H7 (cell line): ENCODE results near the gene RPL19. TPM values are rescaled to one million over a fixed set of nuclear protein-coding genes. Genes with fewer than 3 reads are reported as not detected.

Source experiments
- DNase-seq: peaks from one replicate; pipeline ENCODE4 v3.0.0; 2012
- H3K27me3 ChIP-seq: 2 replicates; pipeline ENCODE4 v1.6.0; 2011; ENCODE audit warnings: mild to moderate bottlenecking, low read length; ENCODE audit not compliant: control insufficient read depth, insufficient read depth
- H3K36me3 ChIP-seq: replicated peaks from 2 replicates; pipeline ENCODE4 v1.5.1; 2011; ENCODE audit warnings: low read length; ENCODE audit not compliant: control insufficient read depth, insufficient read depth
- H3K4me3 ChIP-seq: 2 replicates; pipeline ENCODE4 v1.5.1; 2011; ENCODE audit warnings: low read depth, mild to moderate bottlenecking, control low read depth, low read length, moderate library complexity; ENCODE audit not compliant: insufficient read depth
- total RNA-seq: library from RNA; depleted of rRNA; stranded (reverse); fragments of >200 nt; shearing (Covaris generic); gene quantifications from 2 replicates; pipeline ENCODE4 v1.2.3, GENCODE V29; 2014

RPL19 gene
- total RNA-seq, 1 experiment from 2014 or later = 2,113 TPM

DNA sequence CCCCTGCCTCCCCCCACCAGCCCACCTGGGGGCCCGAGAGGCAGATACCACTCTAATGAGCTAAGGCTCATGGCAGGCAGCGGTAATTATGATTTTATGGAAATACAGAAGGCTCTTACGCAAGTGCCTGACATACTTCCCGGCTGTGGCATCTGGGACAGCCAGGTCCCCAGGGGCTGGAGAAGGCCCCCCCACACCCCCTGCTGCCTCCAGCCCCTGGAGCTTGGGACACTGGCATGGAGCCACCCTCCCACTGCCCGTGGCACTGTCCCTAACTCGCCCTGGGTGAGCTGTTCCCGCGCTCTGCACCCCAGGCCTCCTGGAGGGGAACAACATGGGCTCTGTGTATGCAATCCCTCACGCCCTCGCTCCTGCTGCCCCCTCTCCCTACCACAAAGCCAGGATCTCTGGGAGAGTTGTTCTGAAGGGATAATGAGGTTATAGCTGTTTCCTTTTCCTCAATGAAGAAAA is 31.0 kb downstream of the RPL19 start:
- Histone ChIP-seq H3K36me3 (no peaks in the 10 kb centered on the region), H3K4me3 (no peak overlapping the region), H3K27me3 (peaks cover 7% of the 10 kb centered on the region; the same call in 1 of the 2 replicates)
- DNase-seq = peak; percentile 61

DNA sequence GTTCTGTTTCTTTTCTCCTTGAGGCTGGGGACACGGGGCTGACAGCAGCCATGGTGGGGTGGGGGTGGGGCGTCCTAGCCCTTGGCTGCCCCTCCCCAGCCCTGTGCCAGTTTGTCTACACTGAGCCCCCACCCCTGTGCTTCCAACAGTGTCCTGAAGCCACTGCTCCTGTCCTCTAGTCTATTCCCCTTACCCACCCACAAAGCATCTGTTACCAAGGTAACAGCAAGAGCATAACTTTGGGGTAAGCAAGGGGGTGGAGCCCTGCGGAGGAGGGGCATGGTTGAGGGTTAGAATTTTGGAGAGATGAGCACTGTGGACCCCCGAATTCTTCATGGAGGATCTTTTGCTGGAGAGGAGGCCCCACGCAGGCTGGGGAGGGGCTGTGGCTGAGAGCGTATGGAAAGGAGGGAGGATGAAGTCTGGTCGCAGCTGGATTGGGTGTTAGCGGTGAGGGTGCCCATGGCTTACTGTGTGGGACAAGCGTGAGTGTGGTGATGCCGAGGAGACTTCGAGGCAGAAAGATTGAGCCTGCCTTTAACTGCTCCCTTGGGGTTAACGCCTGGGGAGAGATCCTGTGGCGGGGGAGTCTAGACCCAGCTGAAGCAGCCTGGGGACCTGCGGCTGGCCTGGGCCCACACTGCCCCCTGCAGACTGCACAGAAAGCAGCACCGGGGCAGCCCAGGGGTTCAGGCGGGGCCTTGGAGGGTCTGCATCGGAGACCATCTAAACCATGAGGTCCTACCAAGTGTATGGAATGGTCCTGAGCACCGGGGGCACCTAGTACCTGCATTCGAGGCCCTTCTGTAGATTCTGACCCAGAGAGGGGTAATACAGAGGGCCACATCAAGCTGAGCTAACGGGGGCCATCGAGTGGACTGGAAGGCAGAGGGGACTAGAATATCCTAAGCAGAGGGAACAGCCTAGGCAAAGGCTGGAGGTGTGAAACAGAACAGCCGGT is 31.8 kb downstream of the RPL19 start:
- no peaks in the 10 kb centered on the region for H3K36me3 ChIP-seq
- H3K27me3 ChIP-seq = 0 out of 2 replicates have a peak, but pooled peaks cover 4% of the 10 kb centered on the region
- peak overlapping the region; percentile 26; the same call in 1 of the 2 replicates for H3K4me3 ChIP-seq
- DNase-seq = peak; percentile 94

- no peaks in the 10 kb centered on the region for H3K36me3 ChIP-seq
- DNase-seq = peak; percentile 93
- H3K27me3 ChIP-seq = 0 out of 2 replicates have a peak, but pooled peaks cover 2% of the 10 kb centered on the region
- no peak overlapping the region for H3K4me3 ChIP-seq
Measured at GRCh38 chr17:39235555-39236449, 35.7 kb downstream of the RPL19 start.

- Histone ChIP-seq H3K36me3 (no peaks in the 10 kb centered on the region), H3K4me3 (no peak overlapping the region), H3K27me3 (0 out of 2 replicates have a peak, but pooled peaks cover 2% of the 10 kb centered on the region)
- DNase-seq = no peak
Measured at GRCh38 chr17:39236450-39236927, 36.4 kb downstream of the RPL19 start.

GRCh38 chr17:39236981-39237441 is 36.9 kb downstream of the RPL19 start:
- H3K36me3 ChIP-seq = no peaks in the 10 kb centered on the region
- no peak overlapping the region for H3K4me3 ChIP-seq
- H3K27me3 ChIP-seq = no peaks in the 10 kb centered on the region
- DNase-seq = no peak

DNA sequence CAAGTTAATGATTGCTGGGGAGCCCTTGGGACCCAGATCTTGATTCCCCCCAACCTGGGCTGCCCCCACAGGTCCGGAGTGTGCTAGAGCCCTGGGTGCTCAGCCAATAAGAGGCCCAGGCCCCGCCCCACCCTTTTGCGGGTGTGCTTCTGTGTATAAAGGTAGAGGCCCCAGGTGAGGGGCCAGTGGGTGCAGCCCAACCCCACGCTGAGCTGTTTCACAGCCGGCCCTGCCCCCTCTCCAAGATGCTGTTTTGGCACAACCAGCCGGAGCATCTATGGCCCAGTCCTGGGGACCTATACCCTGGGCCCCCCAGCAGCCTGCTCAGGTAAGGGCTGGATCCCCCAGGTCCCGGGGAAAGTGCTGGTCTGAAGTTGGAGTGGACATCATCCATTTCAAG is 37.5 kb downstream of the RPL19 start:
- no peaks in the 10 kb centered on the region for H3K27me3 ChIP-seq
- no peaks in the 10 kb centered on the region for H3K36me3 ChIP-seq
- H3K4me3 ChIP-seq = no peak overlapping the region
- DNase-seq = no peak

- Histone ChIP-seq H3K36me3 (no peaks in the 10 kb centered on the region), H3K4me3 (no peak overlapping the region), H3K27me3 (no peaks in the 10 kb centered on the region)
- peak; percentile 42 for DNase-seq
Measured at GRCh38 chr17:39238311-39238972, 38.4 kb downstream of the RPL19 start.

DNA sequence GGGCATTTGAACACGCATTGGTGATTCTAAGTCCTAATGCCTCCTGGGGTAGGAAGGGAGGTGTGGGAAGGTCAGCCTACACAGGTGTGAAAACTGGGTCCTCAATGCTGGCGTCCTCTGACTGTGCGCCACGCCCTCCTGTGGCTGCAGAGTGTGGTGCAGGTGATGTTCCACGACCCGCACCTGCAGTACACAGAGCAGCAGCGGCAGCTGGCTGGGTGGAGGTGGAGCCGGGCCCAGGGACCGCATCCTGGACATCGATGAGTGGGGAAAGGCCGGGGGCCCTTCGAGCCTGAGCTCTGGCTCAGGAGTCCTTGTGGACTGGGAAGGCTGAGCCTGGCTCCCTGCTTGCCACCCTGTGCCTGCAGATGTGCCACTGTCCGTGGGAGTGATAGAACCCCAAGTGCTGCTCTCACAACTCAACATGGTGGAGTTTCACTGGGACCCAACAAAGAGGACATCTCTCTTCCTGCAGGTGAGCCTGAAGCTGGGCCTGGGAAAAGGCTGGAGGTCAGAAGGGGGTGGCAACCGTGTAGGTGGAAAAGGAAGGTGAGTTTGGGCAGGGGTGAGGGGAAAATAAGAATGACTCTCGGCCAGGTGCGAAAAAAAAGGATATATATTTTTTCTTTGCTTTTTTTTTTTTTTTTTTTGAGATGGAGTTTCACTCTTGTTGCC is 39.7 kb downstream of the RPL19 start:
- Histone ChIP-seq H3K4me3 (no peak overlapping the region), H3K27me3 (no peaks in the 10 kb centered on the region), H3K36me3 (no peaks in the 10 kb centered on the region)
- peak; percentile 94 for DNase-seq

GRCh38 chr17:39240631-39241030 is 40.5 kb downstream of the RPL19 start:
- DNase-seq = no peak
- Histone ChIP-seq H3K36me3 (no peaks in the 10 kb centered on the region), H3K27me3 (no peaks in the 10 kb centered on the region), H3K4me3 (no peak overlapping the region)

DNA sequence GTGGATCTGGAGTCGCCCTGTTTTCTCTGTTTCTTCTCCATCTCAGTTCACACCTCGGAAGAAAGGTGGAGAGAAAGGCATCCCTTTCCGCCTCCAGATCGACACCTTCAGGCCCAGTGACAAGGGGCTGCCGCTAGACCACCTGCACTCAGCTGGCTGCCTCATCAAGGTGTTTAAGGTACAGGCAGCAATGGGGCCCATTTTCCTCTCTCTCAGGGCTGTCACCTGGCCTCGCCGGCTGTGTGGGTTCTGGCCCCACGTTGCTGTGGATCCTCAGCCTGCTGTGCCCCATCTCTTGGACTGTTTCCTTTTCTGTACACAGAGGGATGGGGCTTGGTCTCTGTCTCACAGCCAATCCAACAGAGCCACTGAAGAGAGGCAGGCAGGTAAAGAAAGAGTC is 43.1 kb downstream of the RPL19 start:
- H3K27me3 ChIP-seq = no peaks in the 10 kb centered on the region
- H3K36me3 ChIP-seq = no peaks in the 10 kb centered on the region
- DNase-seq = no peak
- no peak overlapping the region for H3K4me3 ChIP-seq

DNA sequence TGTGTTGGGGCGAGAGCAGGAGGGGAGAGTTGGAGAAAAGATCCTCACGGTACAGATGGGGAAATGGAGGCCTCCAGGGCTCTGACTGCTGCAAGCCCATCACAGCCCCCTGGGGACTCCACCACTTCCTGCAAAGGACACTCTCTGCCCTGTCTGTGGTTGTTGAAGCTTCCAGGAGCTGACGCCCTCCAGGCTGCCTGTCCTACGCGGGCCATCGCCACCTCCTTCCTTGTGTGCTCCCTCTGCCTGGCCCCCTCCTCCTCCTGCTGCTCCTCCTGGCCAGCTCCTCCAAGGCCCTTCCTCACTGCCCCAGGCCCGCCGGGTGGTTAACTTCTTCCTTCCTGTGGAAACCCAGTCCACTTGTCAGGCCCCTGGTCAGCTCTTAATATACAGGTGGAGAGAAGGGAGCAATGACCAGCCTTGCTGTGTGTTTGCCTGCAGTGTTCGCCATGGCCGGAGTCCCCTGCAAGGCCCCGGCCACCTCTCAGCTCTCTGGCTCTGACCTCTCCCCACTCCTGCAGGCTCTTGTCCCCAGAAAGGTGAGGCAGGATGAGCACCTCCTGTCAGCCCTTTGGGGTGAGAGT is 44.0 kb downstream of the RPL19 start:
- Histone ChIP-seq H3K27me3 (no peaks in the 10 kb centered on the region), H3K4me3 (no peak overlapping the region), H3K36me3 (no peaks in the 10 kb centered on the region)
- peak; percentile 37 for DNase-seq

DNA sequence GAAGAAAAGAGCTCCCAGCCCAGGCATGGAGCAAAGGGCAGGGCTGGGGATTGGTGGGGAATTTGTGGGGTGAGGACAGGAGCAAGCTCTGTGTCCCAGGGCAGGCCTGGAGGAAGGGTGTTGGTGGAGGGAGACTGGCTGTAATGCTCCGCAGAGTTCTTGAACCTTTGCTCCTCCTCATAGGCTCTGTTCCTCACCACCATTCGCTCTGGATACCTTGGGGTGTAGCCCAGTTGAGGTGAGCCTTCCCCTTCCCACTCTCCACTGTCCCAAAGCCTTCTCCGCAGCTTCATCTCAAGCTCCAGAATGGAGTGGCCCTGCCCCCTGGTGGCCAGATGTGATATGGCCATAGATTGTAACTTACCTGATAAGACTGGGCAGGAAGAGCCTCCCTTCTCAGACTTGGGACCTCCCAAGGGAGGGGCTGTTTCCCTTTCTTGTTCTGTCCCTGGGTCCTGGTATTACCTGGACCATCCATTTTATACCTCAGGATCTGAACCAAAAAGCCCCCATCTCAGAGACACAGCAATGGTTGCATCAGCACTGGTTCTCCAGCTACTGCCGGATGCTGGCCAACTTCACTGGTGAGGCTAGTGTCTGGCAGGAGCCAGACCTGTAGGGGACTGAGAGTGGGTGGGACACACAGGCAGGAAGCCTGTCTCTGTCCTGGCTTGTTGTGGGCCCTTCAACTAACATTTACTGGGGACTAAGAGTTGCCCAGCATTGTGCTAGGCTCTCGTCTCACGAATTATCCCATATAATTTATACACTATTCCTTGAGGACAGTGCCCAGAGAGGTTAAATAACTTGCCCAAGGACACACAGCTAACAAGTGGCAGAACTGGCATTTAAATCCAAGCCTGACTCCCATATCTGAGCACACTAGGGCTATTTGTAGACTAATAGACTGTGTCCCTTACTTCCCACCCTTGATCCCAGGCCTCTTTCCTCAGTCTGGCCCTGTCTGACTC is 44.8 kb downstream of the RPL19 start:
- no peaks in the 10 kb centered on the region for H3K36me3 ChIP-seq
- DNase-seq = peak; percentile 90
- H3K4me3 ChIP-seq = no peak overlapping the region
- no peaks in the 10 kb centered on the region for H3K27me3 ChIP-seq
